Measurements from ENCODE around the gene GPATCH4.
"Not testable (repeated sequence)": the region's sequence is repeated elsewhere in the genome, so short reads cannot be mapped to it uniquely, and the experiment has no call there.

Gene GPATCH4

GRCh38 chr1:156608036-156608674 is 6.9 kb upstream of the GPATCH4 start:
- no peak overlapping the region for H3K4me3 ChIP-seq (ENCODE audit: low read depth, low read length)
- TF ChIP-seq, protein P1, sequence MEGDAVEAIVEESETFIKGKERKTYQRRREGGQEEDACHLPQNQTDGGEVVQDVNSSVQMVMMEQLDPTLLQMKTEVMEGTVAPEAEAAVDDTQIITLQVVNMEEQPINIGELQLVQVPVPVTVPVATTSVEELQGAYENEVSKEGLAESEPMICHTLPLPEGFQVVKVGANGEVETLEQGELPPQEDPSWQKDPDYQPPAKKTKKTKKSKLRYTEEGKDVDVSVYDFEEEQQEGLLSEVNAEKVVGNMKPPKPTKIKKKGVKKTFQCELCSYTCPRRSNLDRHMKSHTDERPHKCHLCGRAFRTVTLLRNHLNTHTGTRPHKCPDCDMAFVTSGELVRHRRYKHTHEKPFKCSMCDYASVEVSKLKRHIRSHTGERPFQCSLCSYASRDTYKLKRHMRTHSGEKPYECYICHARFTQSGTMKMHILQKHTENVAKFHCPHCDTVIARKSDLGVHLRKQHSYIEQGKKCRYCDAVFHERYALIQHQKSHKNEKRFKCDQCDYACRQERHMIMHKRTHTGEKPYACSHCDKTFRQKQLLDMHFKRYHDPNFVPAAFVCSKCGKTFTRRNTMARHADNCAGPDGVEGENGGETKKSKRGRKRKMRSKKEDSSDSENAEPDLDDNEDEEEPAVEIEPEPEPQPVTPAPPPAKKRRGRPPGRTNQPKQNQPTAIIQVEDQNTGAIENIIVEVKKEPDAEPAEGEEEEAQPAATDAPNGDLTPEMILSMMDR (IDR thresholded peaks at IDR 0.05; ENCODE audit: low read depth, low read length, missing control alignments) = peak; percentile 85
- no peak for DNase-seq (ENCODE audit: low read depth)

DNA sequence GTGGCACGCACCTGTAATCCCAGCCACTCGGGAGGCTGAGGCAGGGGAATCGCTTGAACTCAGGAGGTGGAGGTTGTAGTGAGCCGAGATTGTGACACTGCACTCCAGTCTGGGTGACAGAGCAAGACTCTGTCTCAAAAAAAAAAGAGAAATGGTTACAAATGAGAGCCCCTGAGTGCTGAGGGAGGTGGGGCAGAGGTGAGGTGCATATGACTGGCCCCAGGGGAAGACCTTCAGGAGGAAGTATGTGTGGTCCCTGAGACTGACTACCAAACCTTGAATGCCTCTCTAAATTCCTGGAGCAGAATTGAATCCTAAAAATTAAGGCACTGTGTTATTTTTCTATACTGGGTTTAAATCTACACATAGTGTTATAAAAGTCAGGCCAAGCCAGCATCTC is 6.1 kb upstream of the GPATCH4 start:
- not testable (repeated sequence) for DNase-seq (ENCODE audit: low read depth); H3K4me3 ChIP-seq (ENCODE audit: low read depth, low read length)

- no peak for DNase-seq (ENCODE audit: low read depth)
- no peak overlapping the region for H3K4me3 ChIP-seq (ENCODE audit: low read depth, low read length)
- TF ChIP-seq, protein P1 (IDR thresholded peaks at IDR 0.05; ENCODE audit: low read depth, low read length, missing control alignments) = peak; percentile 46
These were observed 1.3 kb upstream of the GPATCH4 start for GRCh38 chr1:156602557-156602993.

GRCh38 chr1:156601892-156602291 is 613 bp upstream of the GPATCH4 start:
- TF ChIP-seq, protein P1 (IDR thresholded peaks at IDR 0.05; ENCODE audit: low read depth, low read length, missing control alignments) = no peak
- peak overlapping the region; percentile 87 for H3K4me3 ChIP-seq (ENCODE audit: low read depth, low read length)
- DNase-seq (ENCODE audit: low read depth) = no peak

GRCh38 chr1:156600733-156601121 is 552 bp downstream of the GPATCH4 start:
- DNase-seq (ENCODE audit: low read depth) = no peak
- TF ChIP-seq, protein P1 (IDR thresholded peaks at IDR 0.05; ENCODE audit: low read depth, low read length, missing control alignments) = no peak
- peak overlapping the region; percentile 87 for H3K4me3 ChIP-seq (ENCODE audit: low read depth, low read length)

DNA sequence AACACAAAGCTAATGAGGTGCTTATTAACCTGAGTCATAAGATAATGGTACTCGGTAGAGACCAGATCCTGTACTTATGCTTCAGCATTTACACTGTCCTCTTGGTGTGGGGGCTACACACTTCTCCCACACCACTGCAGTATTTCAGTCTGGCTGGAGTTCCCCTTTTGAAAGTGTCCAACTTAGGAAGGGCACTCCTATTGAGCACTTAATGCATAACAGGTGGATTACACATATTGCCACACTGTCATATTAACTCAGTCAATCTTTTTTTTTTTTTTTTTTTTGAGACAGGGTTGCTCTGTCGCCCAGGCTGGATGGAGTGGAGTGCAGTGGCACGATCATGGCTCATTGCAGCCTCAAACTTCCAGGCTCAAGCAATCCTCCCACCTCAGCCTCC is 1.5 kb downstream of the GPATCH4 start:
- peak overlapping the region; percentile 87 for H3K4me3 ChIP-seq (ENCODE audit: low read depth, low read length)
- TF ChIP-seq, protein P1 (IDR thresholded peaks at IDR 0.05; ENCODE audit: low read depth, low read length, missing control alignments) = peak; percentile 41
- no peak for DNase-seq (ENCODE audit: low read depth)

GRCh38 chr1:156598731-156599432 is 2.4 kb downstream of the GPATCH4 start:
- no peak overlapping the region for H3K4me3 ChIP-seq (ENCODE audit: low read depth, low read length)
- DNase-seq (ENCODE audit: low read depth) = no peak
- TF ChIP-seq, protein P1 (IDR thresholded peaks at IDR 0.05; ENCODE audit: low read depth, low read length, missing control alignments) = no peak
